Mucosa of rectum (tissue), 2 donors: ENCODE measurements around the gene IGSF3.

Experiments used
- H3K27ac ChIP-seq, 2 donors: one replicate each; pipeline ENCODE4 v1.7.0; 2013; ENCODE audit warnings: inconsistent platforms in 2 of 2, low read depth in 2 of 2, low read length in 2 of 2
- H3K27me3 ChIP-seq, 2 donors: one replicate each; pipeline ENCODE4 v1.7.0; 2013; ENCODE audit warnings: low read length in 2 of 2; ENCODE audit not compliant: control insufficient read depth in 2 of 2, insufficient read depth in 2 of 2
- H3K36me3 ChIP-seq, 2 donors: one replicate each; pipeline ENCODE4 v1.7.0; 2013; ENCODE audit warnings: low read length in 2 of 2; ENCODE audit not compliant: control insufficient read depth in 2 of 2, insufficient read depth in 2 of 2
- H3K4me1 ChIP-seq, 2 donors: one replicate each; pipeline ENCODE4 v1.7.0; 2013; ENCODE audit warnings: low read length in 2 of 2, mild to moderate bottlenecking in 1 of 2; ENCODE audit not compliant: control insufficient read depth in 2 of 2, insufficient read depth in 2 of 2
- H3K4me3 ChIP-seq, 2 donors: one replicate each; pipeline ENCODE4 v1.7.0; 2013; ENCODE audit warnings: low read length in 2 of 2
- H3K9ac ChIP-seq, 2 donors: one replicate each; pipeline ENCODE4 v1.7.0; 2013; ENCODE audit warnings: low read length in 2 of 2, low read depth in 1 of 2, mild to moderate bottlenecking in 1 of 2
- H3K9me3 ChIP-seq, 2 donors: one replicate each; pipeline ENCODE4 v1.7.0; 2013; ENCODE audit warnings: low read length in 2 of 2; ENCODE audit not compliant: control insufficient read depth in 2 of 2
- donor health status: healthy.
- donor health status: Normal muscosa, but diverticular disease.

Gene IGSF3

GRCh38 chr1:116580446-116581322, 86.8 kb downstream of the IGSF3 start:
- Histone ChIP-seq H3K9ac (no peak overlapping the region), H3K9me3 (no peaks in the 10 kb centered on the region), H3K27me3 (no peaks in the 10 kb centered on the region), H3K4me1 (no peaks in the 10 kb centered on the region), H3K4me3 (no peak overlapping the region), H3K36me3 (peaks cover 12 to 18% of the 10 kb centered on the region in 2 donors), H3K27ac (no peak overlapping the region)

- Histone ChIP-seq H3K4me1 (no peaks in the 10 kb centered on the region), H3K27ac (no peak overlapping the region), H3K9ac (no peak overlapping the region), H3K36me3 (peaks cover 7 to 12% of the 10 kb centered on the region in 2 donors), H3K9me3 (no peaks in the 10 kb centered on the region), H3K4me3 (no peak overlapping the region), H3K27me3 (no peaks in the 10 kb centered on the region)
Observed at GRCh38 chr1:116579259-116579875, 88.2 kb downstream of the IGSF3 start.

GRCh38 chr1:116578581-116578980, 89.0 kb downstream of the IGSF3 start:
- Histone ChIP-seq H3K27me3 (no peaks in the 10 kb centered on the region), H3K36me3 (peaks cover 7 to 12% of the 10 kb centered on the region in 2 donors), H3K9me3 (no peaks in the 10 kb centered on the region), H3K9ac (no peak overlapping the region), H3K27ac (no peak overlapping the region), H3K4me1 (no peaks in the 10 kb centered on the region), H3K4me3 (no peak overlapping the region)

- H3K27ac ChIP-seq = no peak overlapping the region
- peaks cover 6 to 12% of the 10 kb centered on the region in 2 donors for H3K36me3 ChIP-seq
- H3K9ac ChIP-seq = no peak overlapping the region
- no peaks in the 10 kb centered on the region for H3K4me1 ChIP-seq
- H3K4me3 ChIP-seq = no peak overlapping the region
- H3K9me3 ChIP-seq = no peaks in the 10 kb centered on the region
- H3K27me3 ChIP-seq = no peaks in the 10 kb centered on the region
Observed at GRCh38 chr1:116577759-116578314, 89.7 kb downstream of the IGSF3 start.

GRCh38 chr1:116574581-116575291, 92.8 kb downstream of the IGSF3 start:
- Histone ChIP-seq H3K9ac (no peak overlapping the region), H3K36me3 (peaks cover 5 to 12% of the 10 kb centered on the region in 2 donors), H3K27ac (no peak overlapping the region), H3K4me1 (peaks cover 7 to 11% of the 10 kb centered on the region in 2 donors), H3K4me3 (no peak overlapping the region), H3K9me3 (no peaks in the 10 kb centered on the region), H3K27me3 (no peaks in the 10 kb centered on the region)

- H3K4me3 ChIP-seq = no peak overlapping the region
- no peak overlapping the region for H3K27ac ChIP-seq
- no peaks in the 10 kb centered on the region for H3K9me3 ChIP-seq
- peaks cover 15 to 16% of the 10 kb centered on the region in 2 donors for H3K4me1 ChIP-seq
- no peaks in the 10 kb centered on the region for H3K27me3 ChIP-seq
- no peak overlapping the region for H3K9ac ChIP-seq
- peaks cover 0 to 9% of the 10 kb centered on the region in 2 donors for H3K36me3 ChIP-seq
Observed at GRCh38 chr1:116573431-116574095, 94.0 kb downstream of the IGSF3 start.

GRCh38 chr1:116572771-116573430, 94.6 kb downstream of the IGSF3 start:
- H3K4me1 ChIP-seq = peaks cover 15 to 16% of the 10 kb centered on the region in 2 donors
- H3K27me3 ChIP-seq = no peaks in the 10 kb centered on the region
- H3K4me3 ChIP-seq = no peak overlapping the region
- no peaks in the 10 kb centered on the region for H3K9me3 ChIP-seq
- no peak overlapping the region for H3K9ac ChIP-seq
- no peak overlapping the region for H3K27ac ChIP-seq
- H3K36me3 ChIP-seq = peaks cover 0 to 7% of the 10 kb centered on the region in 2 donors

- no peaks in the 10 kb centered on the region for H3K27me3 ChIP-seq
- H3K36me3 ChIP-seq = peaks cover 0 to under 1% of the 10 kb centered on the region in 2 donors
- H3K9ac ChIP-seq = no peak overlapping the region
- no peak overlapping the region for H3K4me3 ChIP-seq
- no peak overlapping the region for H3K27ac ChIP-seq
- H3K4me1 ChIP-seq = peaks cover 15 to 16% of the 10 kb centered on the region in 2 donors
- no peaks in the 10 kb centered on the region for H3K9me3 ChIP-seq
Observed at GRCh38 chr1:116572099-116572498, 95.4 kb downstream of the IGSF3 start.

- H3K9ac ChIP-seq = peak overlapping the region; percentile 87 to 97
- H3K4me3 ChIP-seq = peak overlapping the region; percentile 89 to 92
- H3K36me3 ChIP-seq = peaks cover 0 to under 1% of the 10 kb centered on the region in 2 donors
- H3K27me3 ChIP-seq = no peaks in the 10 kb centered on the region
- peaks cover 15 to 16% of the 10 kb centered on the region in 2 donors for H3K4me1 ChIP-seq
- no peaks in the 10 kb centered on the region for H3K9me3 ChIP-seq
- H3K27ac ChIP-seq = peak overlapping the region; percentile 94 to 99
Observed at GRCh38 chr1:116571215-116571919, 96.2 kb downstream of the IGSF3 start.
